ENCODE measurements around the gene GDPD3.
A peak's percentile ranks its signal among the peaks of the same experiment; 100 is the strongest.

GDPD3 gene

GRCh38 chr16:30124985-30125379 is 11.6 kb upstream of the GDPD3 start:
- no peak for DNase-seq (ENCODE audit: low read depth)
- TF ChIP-seq CTCF (conservative IDR thresholded peaks at IDR 0.05; ENCODE audit: low read depth, low read length) = no peak
- no peak overlapping the region for H3K4me3 ChIP-seq (ENCODE audit: low read length)

GRCh38 chr16:30122604-30123160 is 9.3 kb upstream of the GDPD3 start:
- TF ChIP-seq CTCF (conservative IDR thresholded peaks at IDR 0.05; ENCODE audit: low read depth, low read length) = no peak
- H3K4me3 ChIP-seq (ENCODE audit: low read length) = peak overlapping the region; percentile 77
- DNase-seq (ENCODE audit: low read depth) = no peak

GRCh38 chr16:30121741-30122571 is 8.6 kb upstream of the GDPD3 start:
- DNase-seq (ENCODE audit: low read depth) = no peak
- H3K4me3 ChIP-seq (ENCODE audit: low read length) = peak overlapping the region; percentile 77
- no peak for TF ChIP-seq CTCF (conservative IDR thresholded peaks at IDR 0.05; ENCODE audit: low read depth, low read length)

GRCh38 chr16:30120340-30121105 is 7.2 kb upstream of the GDPD3 start:
- H3K4me3 ChIP-seq (ENCODE audit: low read length) = no peak overlapping the region
- no peak for DNase-seq (ENCODE audit: low read depth)
- TF ChIP-seq CTCF (conservative IDR thresholded peaks at IDR 0.05; ENCODE audit: low read depth, low read length) = no peak

- TF ChIP-seq CTCF (conservative IDR thresholded peaks at IDR 0.05; ENCODE audit: low read depth, low read length) = no peak
- H3K4me3 ChIP-seq (ENCODE audit: low read length) = no peak overlapping the region
- DNase-seq (ENCODE audit: low read depth) = no peak
Measured at GRCh38 chr16:30119428-30119827, 6.1 kb upstream of the GDPD3 start.

- H3K4me3 ChIP-seq (ENCODE audit: low read length) = no peak overlapping the region
- TF ChIP-seq CTCF (conservative IDR thresholded peaks at IDR 0.05; ENCODE audit: low read depth, low read length) = no peak
- no peak for DNase-seq (ENCODE audit: low read depth)
Measured at GRCh38 chr16:30117768-30118167, 4.4 kb upstream of the GDPD3 start.

All from retinal pigment epithelial cell (primary cell).